OCI-LY3 (cell line): Measurements from ENCODE around the gene ATP1A1.

ENCODE experiments used
- H2AFZ ChIP-seq: fragments of 200-600, 300-600 bp; shearing (Covaris generic); 2 replicates; pipeline ENCODE4 v1.6.0; 2014; ENCODE audit warnings: antibody characterized with exemption, low read depth, low read length
- H3K27ac ChIP-seq: fragments of 200-600, 300-600 bp; sonication (generic); 2 replicates; pipeline ENCODE4 v1.5.1; 2014; ENCODE audit warnings: mild to moderate bottlenecking, low read length, moderate library complexity, mixed read lengths
- H3K27me3 ChIP-seq: fragments of 200-600, 300-600 bp; sonication (generic); 2 replicates; pipeline ENCODE4 v1.6.1; 2014; ENCODE audit warnings: low read depth, low read length, mixed read lengths
- H3K36me3 ChIP-seq: fragments of 200-600, 300-600 bp; sonication (generic); replicated peaks from 2 replicates; pipeline ENCODE3; 2014; ENCODE audit warnings: low read depth, low read length, mixed read lengths
- H3K4me1 ChIP-seq: fragments of 300-600, 200-600 bp; sonication (generic); 2 replicates; pipeline ENCODE4 v1.6.1; 2014; ENCODE audit warnings: low read length, mixed read lengths
- H3K4me2 ChIP-seq: fragments of 200-600, 300-600 bp; sonication (generic); 2 replicates; pipeline ENCODE4 v1.6.1; 2014; ENCODE audit warnings: low read length, mixed read lengths
- H3K4me3 ChIP-seq: fragments of 300-600, 200-600 bp; sonication (generic); 2 replicates; pipeline ENCODE4 v1.5.1; 2014; ENCODE audit warnings: antibody characterized with exemption, mild to moderate bottlenecking, low read length, moderate library complexity
- H3K79me2 ChIP-seq: fragments of 300-600, 200-600 bp; shearing (Covaris generic); 2 replicates; pipeline ENCODE4 v1.6.1; 2014; ENCODE audit warnings: mild to moderate bottlenecking, low read length, mixed read lengths
- H3K9ac ChIP-seq: fragments of 300-600, 200-600 bp; shearing (Covaris generic); 2 replicates; pipeline ENCODE4 v1.6.0; 2014; ENCODE audit warnings: mild to moderate bottlenecking, low read length, moderate library complexity
- H3K9me3 ChIP-seq: fragments of 200-600, 300-600 bp; shearing (Covaris generic); 2 replicates; pipeline ENCODE4 v1.6.1; 2014; ENCODE audit warnings: low read length, mixed read lengths; ENCODE audit not compliant: insufficient read depth
- H4K20me1 ChIP-seq: fragments of 200-600, 300-600 bp; sonication (generic); 2 replicates; pipeline ENCODE4 v1.6.1; 2016; ENCODE audit warnings: low read length, mixed read lengths; ENCODE audit not compliant: insufficient read depth
- EZH2phosphoT487 ChIP-seq: fragments of 200-600 bp; shearing (Covaris generic); IDR thresholded peaks from 2 replicates; pipeline ENCODE4 v1.6.1; 2018; ENCODE audit warnings: antibody characterized with exemption, mixed run types, low read depth
- TF ChIP-seq, protein P1 (sequence below): fragments of 200-600, 300-600 bp; sonication (generic); IDR thresholded peaks from 2 replicates; pipeline ENCODE4 v1.5.1; 2014; ENCODE audit warnings: antibody characterized with exemption, low read length, low read depth

ATP1A1 gene

DNA sequence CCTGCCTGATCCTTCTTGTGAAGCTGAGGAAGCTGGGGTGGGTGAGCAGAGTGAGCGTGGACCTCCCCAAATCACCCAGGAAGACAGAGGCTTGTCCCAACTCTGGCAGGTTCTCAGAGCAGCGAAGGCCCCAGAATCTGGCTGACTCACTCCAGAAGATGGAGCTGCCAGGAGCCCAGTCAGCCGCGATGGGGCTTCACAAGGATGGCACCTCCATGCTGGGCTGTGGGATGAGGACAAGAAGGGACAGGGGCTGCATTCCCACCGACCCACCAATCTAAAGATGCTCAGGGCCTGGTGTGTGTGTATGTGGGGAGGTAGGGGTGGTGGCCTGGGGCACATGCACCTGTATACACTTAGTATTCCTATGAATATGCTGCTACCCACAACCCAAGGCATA lies 52.9 kb downstream of the ATP1A1 start:
- no peaks in the 10 kb centered on the region for H3K9me3 ChIP-seq
- no peak overlapping the region for H2AFZ ChIP-seq
- no peaks in the 10 kb centered on the region for H3K79me2 ChIP-seq
- TF ChIP-seq, protein P1, sequence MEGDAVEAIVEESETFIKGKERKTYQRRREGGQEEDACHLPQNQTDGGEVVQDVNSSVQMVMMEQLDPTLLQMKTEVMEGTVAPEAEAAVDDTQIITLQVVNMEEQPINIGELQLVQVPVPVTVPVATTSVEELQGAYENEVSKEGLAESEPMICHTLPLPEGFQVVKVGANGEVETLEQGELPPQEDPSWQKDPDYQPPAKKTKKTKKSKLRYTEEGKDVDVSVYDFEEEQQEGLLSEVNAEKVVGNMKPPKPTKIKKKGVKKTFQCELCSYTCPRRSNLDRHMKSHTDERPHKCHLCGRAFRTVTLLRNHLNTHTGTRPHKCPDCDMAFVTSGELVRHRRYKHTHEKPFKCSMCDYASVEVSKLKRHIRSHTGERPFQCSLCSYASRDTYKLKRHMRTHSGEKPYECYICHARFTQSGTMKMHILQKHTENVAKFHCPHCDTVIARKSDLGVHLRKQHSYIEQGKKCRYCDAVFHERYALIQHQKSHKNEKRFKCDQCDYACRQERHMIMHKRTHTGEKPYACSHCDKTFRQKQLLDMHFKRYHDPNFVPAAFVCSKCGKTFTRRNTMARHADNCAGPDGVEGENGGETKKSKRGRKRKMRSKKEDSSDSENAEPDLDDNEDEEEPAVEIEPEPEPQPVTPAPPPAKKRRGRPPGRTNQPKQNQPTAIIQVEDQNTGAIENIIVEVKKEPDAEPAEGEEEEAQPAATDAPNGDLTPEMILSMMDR: no peak
- TF ChIP-seq EZH2phosphoT487: no peak
- H4K20me1 ChIP-seq: no peaks in the 10 kb centered on the region
- no peaks in the 10 kb centered on the region for H3K4me1 ChIP-seq
- H3K9ac ChIP-seq: no peak overlapping the region
- H3K27ac ChIP-seq: no peak overlapping the region
- no peaks in the 10 kb centered on the region for H3K36me3 ChIP-seq
- no peak overlapping the region for H3K4me2 ChIP-seq
- H3K4me3 ChIP-seq: no peak overlapping the region
- peaks cover 4% of the 10 kb centered on the region; the same call in 1 of the 2 replicates for H3K27me3 ChIP-seq

DNA sequence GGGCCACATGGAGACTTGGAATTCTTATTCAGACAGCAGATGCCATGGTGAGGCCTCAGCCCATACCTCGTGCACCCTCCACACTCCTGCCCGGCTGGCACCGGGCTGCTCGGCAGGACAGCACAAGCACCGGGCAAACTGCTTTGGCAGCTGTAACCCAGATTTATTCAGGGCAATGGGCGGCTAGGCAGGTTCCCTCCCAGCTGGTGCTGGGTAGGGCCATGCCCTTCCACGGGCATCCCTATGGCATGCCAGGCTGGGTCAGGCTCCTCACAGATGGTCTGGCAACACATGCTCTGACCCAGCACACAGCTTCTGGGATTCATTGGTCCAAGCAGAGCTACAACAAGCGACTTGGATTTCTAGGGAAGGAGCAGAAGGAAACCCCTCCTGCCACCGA lies 53.4 kb downstream of the ATP1A1 start:
- Histone ChIP-seq H3K4me3 (no peak overlapping the region), H3K4me1 (no peaks in the 10 kb centered on the region), H3K27me3 (peaks cover 4% of the 10 kb centered on the region; the same call in 1 of the 2 replicates), H3K9me3 (no peaks in the 10 kb centered on the region), H3K79me2 (no peaks in the 10 kb centered on the region), H3K27ac (no peak overlapping the region), H3K4me2 (no peak overlapping the region), H4K20me1 (no peaks in the 10 kb centered on the region), H3K36me3 (no peaks in the 10 kb centered on the region), H3K9ac (no peak overlapping the region), H2AFZ (no peak overlapping the region)
- TF ChIP-seq, protein P1: no peak
- TF ChIP-seq EZH2phosphoT487: no peak

- TF ChIP-seq, protein P1: no peak
- TF ChIP-seq EZH2phosphoT487: no peak
- no peaks in the 10 kb centered on the region for H4K20me1 ChIP-seq
- no peak overlapping the region for H3K27ac ChIP-seq
- H3K4me2 ChIP-seq: no peak overlapping the region
- H3K36me3 ChIP-seq: no peaks in the 10 kb centered on the region
- H3K9me3 ChIP-seq: no peaks in the 10 kb centered on the region
- no peak overlapping the region for H3K9ac ChIP-seq
- H3K79me2 ChIP-seq: no peaks in the 10 kb centered on the region
- peaks cover 4% of the 10 kb centered on the region; the same call in 1 of the 2 replicates for H3K27me3 ChIP-seq
- H3K4me1 ChIP-seq: no peaks in the 10 kb centered on the region
- no peak overlapping the region for H3K4me3 ChIP-seq
- no peak overlapping the region for H2AFZ ChIP-seq
Measured at GRCh38 chr1:116428576-116428975, 55.5 kb downstream of the ATP1A1 start.

- no peak overlapping the region for H2AFZ ChIP-seq
- no peak overlapping the region for H3K4me3 ChIP-seq
- no peak overlapping the region for H3K27ac ChIP-seq
- no peaks in the 10 kb centered on the region for H3K27me3 ChIP-seq
- no peak overlapping the region for H3K4me2 ChIP-seq
- H3K9ac ChIP-seq: no peak overlapping the region
- TF ChIP-seq EZH2phosphoT487: no peak
- TF ChIP-seq, protein P1: no peak
- H3K36me3 ChIP-seq: no peaks in the 10 kb centered on the region
- H3K79me2 ChIP-seq: no peaks in the 10 kb centered on the region
- no peaks in the 10 kb centered on the region for H3K9me3 ChIP-seq
- H3K4me1 ChIP-seq: no peaks in the 10 kb centered on the region
- H4K20me1 ChIP-seq: no peaks in the 10 kb centered on the region
Measured at GRCh38 chr1:116429821-116430374, 56.9 kb downstream of the ATP1A1 start.
